Cardiac fibroblast (primary cell): ENCODE measurements around the gene NCKAP5.

Source experiments
- DNase-seq, 2 donors: peaks; one replicate each; pipeline versions ENCODE4 v3.0.0 to v3.0.0-alpha.2; 2010; ENCODE audit warnings: low read depth in 2 of 2
- H3K4me3 ChIP-seq, 2 donors: replicated peaks in 1 of 2; 1 replicate in 1 of 2; 2 replicates in 1 of 2; pipeline ENCODE4 v1.5.1; 2011; ENCODE audit warnings: low read depth in 2 of 2, low read length in 2 of 2, mild to moderate bottlenecking in 2 of 2, moderate library complexity in 1 of 2
- TF ChIP-seq, protein P1 (sequence below): IDR thresholded peaks from one replicate; pipeline ENCODE4 v1.5.1; 2011; ENCODE audit warnings: low read depth, mild to moderate bottlenecking, low read length, inconsistent platforms

Gene NCKAP5

DNA sequence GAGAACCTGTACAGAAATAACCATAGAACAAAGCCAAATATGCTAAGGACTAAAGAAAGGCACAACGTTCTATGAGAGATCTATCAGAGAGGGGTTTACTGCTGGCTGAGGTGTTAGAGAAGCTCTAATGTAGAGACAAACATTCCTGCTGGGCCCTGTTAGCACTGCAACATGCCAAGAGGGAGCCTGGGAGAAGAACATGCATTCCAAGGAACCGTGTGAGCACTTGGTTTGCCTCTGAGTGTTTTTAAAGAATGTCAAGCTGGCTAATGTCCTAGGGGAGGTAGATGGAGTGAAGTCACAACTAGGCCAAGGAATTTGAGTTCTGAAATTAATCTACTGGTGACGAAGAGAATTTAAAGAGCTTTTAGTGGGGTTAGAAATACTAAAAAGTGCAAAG, 514.0 kb downstream of the NCKAP5 start:
- TF ChIP-seq, protein P1, sequence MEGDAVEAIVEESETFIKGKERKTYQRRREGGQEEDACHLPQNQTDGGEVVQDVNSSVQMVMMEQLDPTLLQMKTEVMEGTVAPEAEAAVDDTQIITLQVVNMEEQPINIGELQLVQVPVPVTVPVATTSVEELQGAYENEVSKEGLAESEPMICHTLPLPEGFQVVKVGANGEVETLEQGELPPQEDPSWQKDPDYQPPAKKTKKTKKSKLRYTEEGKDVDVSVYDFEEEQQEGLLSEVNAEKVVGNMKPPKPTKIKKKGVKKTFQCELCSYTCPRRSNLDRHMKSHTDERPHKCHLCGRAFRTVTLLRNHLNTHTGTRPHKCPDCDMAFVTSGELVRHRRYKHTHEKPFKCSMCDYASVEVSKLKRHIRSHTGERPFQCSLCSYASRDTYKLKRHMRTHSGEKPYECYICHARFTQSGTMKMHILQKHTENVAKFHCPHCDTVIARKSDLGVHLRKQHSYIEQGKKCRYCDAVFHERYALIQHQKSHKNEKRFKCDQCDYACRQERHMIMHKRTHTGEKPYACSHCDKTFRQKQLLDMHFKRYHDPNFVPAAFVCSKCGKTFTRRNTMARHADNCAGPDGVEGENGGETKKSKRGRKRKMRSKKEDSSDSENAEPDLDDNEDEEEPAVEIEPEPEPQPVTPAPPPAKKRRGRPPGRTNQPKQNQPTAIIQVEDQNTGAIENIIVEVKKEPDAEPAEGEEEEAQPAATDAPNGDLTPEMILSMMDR: no peak
- H3K4me3 ChIP-seq: no peak overlapping the region
- peak in 1 of 2 donors; percentile 17 for DNase-seq

DNA sequence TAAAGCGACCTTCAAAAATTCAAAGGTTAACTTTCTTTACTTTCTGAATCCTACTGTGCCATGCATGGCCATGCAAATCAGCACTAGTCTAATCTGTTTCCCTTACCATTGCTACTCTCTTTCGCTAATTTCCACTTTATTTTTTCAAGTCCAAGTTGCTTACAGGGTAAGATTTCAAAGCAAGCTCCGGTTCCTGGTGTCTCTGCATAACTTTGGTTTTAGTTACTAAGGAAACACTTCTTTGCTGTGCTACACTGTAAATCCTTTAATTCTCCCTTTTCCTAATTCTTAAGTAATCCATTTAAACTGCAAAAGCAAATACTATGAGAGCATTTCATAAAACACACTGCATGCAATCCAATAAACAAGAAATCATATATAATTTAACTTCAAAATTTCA, 514.7 kb downstream of the NCKAP5 start:
- no peak for DNase-seq
- no peak overlapping the region for H3K4me3 ChIP-seq
- TF ChIP-seq, protein P1: no peak

DNA sequence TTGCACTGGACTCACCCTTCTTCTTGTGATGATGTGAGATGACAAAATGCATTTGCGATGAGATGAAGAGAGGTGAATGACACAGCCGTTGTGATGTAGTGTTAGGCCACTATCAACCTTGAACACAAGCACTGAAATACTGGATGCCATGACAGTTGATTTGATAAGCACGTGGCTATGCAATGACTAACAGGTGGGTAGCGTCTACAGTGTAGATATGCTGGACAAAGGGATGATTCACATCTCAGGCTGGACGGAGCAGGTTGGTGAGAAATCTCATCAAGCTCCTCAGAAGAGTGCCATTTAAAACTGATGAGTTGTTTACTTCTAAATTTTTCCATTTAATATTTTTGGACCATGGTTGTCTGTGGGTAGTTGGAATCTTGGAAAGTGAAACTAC, 522.5 kb downstream of the NCKAP5 start:
- TF ChIP-seq, protein P1: no peak

DNA sequence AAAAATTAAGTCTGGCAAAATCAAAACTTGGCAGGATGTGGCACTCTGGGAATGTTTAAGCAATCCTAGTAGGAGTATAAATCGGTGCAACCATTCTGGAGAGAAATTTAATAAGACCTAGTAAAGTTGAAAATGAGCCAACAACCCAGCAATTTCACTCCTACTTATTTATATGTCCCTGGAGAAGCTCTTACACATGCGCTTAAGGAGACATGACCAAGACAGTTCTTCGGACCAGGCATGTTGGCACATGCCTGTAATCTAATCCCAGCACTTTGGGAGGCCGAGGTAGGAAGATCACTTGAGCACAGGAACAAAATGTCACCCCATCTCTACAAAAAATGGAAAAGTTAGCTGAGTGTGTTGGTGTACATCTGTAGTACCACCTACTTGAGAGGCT, 523.7 kb downstream of the NCKAP5 start:
- DNase-seq: no peak
- H3K4me3 ChIP-seq: no peak overlapping the region
- TF ChIP-seq, protein P1: no peak

More for the DNA sequence above, 522.5 kb downstream of the NCKAP5 start:
- no peak overlapping the region for H3K4me3 ChIP-seq
- DNase-seq: peak in 1 of 2 donors; percentile 6

DNA sequence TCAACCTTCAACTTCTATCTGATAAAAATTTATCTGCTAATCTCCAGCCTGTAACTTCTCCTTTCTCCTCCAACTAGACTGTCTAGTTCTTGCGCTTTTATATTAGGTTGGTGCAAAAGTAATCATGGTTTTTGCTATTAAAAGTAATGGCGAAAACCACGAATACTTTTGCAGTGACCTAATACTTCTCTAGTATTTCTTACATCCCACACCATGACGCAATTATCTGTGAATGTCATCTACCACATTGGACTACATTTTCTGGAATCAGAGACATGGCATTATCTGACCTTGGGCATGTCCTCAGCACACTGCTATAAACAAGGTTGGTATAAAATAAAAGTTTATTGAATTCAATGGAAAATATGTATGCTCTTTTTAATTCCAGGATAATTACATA, 528.1 kb downstream of the NCKAP5 start:
- DNase-seq: peak in 1 of 2 donors; percentile 19
- TF ChIP-seq, protein P1: no peak
- no peak overlapping the region for H3K4me3 ChIP-seq

DNA sequence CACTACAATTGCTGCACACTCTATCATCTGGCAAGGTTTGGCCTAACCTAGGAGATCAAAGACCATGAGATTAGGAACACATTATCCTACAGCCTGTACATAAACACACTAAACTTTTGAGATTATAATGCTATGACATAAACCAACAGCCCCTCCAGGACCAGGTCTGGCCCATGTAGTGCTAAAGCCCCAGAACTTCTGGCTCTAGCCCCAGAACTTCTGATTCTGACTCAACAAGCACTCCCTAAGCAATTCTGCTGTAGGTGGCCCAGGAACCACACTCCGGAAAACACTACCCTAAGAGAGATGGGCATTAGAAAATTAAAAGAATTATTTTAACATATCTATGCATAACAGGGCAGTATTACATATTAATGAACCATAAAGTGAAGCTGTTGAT, 528.7 kb downstream of the NCKAP5 start:
- no peak for DNase-seq
- H3K4me3 ChIP-seq: no peak overlapping the region
- TF ChIP-seq, protein P1: no peak

DNA sequence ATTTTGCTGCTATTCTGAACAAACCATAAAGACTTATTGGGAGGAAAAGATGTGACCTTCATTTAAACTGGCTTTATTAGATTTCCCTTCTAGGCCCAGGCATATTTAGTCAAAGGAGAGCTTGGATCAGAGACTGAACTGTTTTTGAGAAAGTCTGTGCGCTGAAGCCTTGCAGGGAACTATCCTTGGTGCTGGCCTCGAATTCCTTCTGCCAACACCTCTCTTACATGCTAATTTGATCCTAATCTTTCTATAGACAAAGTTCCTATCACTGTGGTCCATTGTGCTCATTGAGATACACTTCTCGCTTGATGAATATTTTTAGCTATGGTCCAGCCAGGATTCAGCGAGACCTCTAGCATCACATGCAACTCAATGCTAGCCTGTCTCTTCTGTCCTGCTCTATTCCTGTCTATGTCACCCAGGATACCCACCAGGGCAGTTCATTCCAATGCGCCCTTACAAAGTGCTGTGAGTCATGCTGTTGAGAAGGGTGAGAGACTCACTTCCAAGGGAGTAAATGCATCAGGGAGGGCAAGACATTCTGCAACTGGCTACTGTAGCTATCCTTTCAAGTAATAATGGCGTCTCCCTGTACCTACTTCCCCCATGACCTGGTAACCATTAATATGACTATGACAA, 541.6 kb downstream of the NCKAP5 start:
- peak in 1 of 2 donors; percentile 14 for DNase-seq
- H3K4me3 ChIP-seq: no peak overlapping the region
- TF ChIP-seq, protein P1: no peak
